AG04449 (cell line): ENCODE measurements around the gene MGMT.

Experiments
- CTCF ChIA-PET: fragments of 350-600 bp; formaldehyde crosslinking; extraction: SDS; loops from one replicate; lab custom pipeline; 2021; ENCODE audit warnings: antibody characterized with exemption; lab: Yijun Ruan, JAX
- POLR2A ChIA-PET: fragments of 400-600, 350-600 bp; formaldehyde crosslinking; extraction: SDS; loops from one replicate; lab custom pipeline; 2020; ENCODE audit warnings: antibody characterized with exemption, inconsistent platforms; lab: Yijun Ruan, JAX
- DNase-seq: peaks from one replicate; pipeline ENCODE4 v3.0.0-alpha.2; 2010; ENCODE audit warnings: low read depth, low spot score
- H3K4me3 ChIP-seq: 2 replicates; pipeline ENCODE4 v1.5.1; 2011; ENCODE audit warnings: low read depth, mild to moderate bottlenecking, control low read depth, low read length
- CTCF ChIP-seq: IDR thresholded peaks from one replicate; pipeline ENCODE4 v1.5.1; 2011; ENCODE audit warnings: mild to moderate bottlenecking, moderate library complexity, low read length, control low read depth, inconsistent platforms; ENCODE audit not compliant: insufficient read depth; ENCODE audit errors: missing control alignments

The MGMT gene

GRCh38 chr10:129771991-129772431 is 305.0 kb downstream of the MGMT start:
- CTCF ChIA-PET, result no interaction called here
- POLR2A ChIA-PET, result no interaction called here
- H3K4me3 ChIP-seq, result no peak overlapping the region
- TF ChIP-seq CTCF, result no peak
- no peak for DNase-seq

GRCh38 chr10:129772468-129773358 is 305.7 kb downstream of the MGMT start:
- no peak for TF ChIP-seq CTCF
- no peak for DNase-seq
- ChIA-PET POLR2A (no interaction called here), CTCF (no interaction called here)
- no peak overlapping the region for H3K4me3 ChIP-seq

- POLR2A ChIA-PET, result no interaction called here
- CTCF ChIA-PET, result no interaction called here
- H3K4me3 ChIP-seq, result no peak overlapping the region
- DNase-seq, result no peak
- TF ChIP-seq CTCF, result no peak
Measured at GRCh38 chr10:129773359-129773990, 306.4 kb downstream of the MGMT start.

- no peak for TF ChIP-seq CTCF
- no peak overlapping the region for H3K4me3 ChIP-seq
- CTCF ChIA-PET, result no interaction called here
- no peak for DNase-seq
- POLR2A ChIA-PET, result no interaction called here
Measured at GRCh38 chr10:129774082-129774735, 307.2 kb downstream of the MGMT start.

GRCh38 chr10:129774736-129775401 is 307.8 kb downstream of the MGMT start:
- ChIA-PET CTCF (no interaction called here), POLR2A (no interaction called here)
- no peak for TF ChIP-seq CTCF
- H3K4me3 ChIP-seq, result no peak overlapping the region
- no peak for DNase-seq

GRCh38 chr10:129775681-129776080 is 308.6 kb downstream of the MGMT start:
- CTCF ChIA-PET, result no interaction called here
- no peak for DNase-seq
- no peak overlapping the region for H3K4me3 ChIP-seq
- no peak for TF ChIP-seq CTCF
- POLR2A ChIA-PET, result no interaction called here
